HG02870 (cell line): ENCODE data around the gene MAPKAP1.

ENCODE experiments used
- ATAC-seq: cut with Tn5 transposase; IDR thresholded peaks from one replicate; pipeline ENCODE4 v1.9.1; 2021; ENCODE audit warnings: mild to moderate bottlenecking, moderate library complexity; ENCODE audit not compliant: unreplicated experiment

MAPKAP1 gene

DNA sequence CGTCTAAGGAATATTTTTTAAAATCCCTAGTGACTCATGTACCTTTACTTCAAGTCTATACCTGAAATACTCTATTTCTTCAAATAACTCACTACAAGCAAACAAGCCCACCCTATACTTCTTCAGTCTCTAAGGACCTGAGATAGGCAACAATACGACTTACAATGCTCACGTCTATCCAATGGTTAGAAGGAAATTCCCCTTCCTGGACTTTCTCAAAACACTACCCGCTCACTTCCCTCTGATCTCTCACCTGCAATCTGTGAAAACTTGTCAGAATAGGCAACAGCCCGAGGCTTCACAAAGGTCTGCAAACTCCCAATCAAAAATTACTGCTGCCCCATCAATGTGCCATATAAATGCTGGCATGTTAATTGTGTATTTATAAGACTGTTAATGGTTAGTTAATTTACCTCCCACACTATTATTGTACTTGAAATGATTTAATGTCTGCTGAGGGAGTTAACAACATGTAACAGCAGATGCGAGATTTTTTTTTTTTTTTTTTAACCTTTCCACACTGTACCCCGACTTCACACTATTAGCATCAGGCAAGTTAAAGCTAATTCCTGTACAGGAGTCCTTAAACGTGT, 27.3 kb downstream of the MAPKAP1 start:
- no peak for ATAC-seq

DNA sequence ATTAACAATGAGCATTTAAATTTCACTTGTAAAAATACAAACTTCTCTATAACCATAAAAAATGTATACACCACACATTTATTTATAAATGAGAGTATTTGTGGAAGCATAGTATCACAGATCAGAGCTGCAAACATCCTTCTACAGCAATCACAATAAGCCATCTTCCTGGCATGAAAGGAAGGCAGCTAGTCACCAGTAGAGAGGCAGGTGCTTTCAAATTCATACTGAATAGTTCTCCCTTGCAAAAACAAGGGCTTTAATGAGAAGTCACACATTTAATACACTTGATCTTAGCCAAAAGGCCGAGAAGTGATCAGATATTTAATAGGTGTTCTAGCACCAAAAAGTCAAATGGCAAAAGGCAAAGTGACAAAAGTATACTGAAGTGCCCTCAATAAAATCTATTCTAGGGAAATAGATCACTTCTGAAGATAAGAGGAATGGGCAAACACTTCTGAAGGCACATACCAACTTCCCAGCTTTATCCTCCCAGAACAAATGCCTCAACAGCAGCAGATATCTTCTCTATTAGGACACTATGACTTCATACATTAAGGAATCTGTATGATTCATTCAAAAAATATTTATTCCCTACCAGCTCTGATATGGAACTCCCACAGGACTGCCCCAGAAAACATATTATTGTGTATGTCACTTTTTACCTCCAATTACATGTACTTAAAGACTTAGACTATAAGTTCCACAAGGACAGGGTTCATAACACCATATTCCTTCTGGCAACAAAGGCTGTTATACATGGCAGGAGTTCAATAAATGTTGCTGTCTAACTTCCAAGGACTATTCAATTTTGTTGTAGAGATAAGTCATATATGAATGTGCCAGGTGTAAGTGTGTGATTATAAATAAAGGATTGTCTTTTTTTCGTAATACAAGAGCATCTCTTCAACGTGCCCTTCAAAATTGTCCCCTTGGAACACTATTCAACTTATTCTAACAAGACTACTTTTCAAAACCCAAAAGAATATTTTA, 31.7 kb downstream of the MAPKAP1 start:
- ATAC-seq, result no peak

DNA sequence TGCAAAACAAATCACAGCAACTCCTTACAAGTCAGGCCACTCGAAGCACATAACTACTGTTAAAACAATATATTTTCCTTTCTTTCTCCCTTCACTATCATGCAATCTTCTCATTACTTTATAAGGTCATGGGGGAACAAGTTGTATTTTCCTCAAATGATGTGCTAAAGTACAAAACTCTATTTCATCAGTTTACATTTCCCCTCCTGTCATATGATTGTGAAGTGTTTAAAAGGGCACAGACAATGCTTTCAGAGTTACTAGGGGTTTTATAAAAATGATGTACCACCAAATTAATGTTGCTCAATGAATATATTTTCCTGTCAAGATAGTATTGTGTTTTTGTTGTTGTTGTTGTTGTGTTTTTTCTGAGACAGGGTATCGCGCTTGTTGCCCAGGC, 34.1 kb downstream of the MAPKAP1 start:
- no peak for ATAC-seq

DNA sequence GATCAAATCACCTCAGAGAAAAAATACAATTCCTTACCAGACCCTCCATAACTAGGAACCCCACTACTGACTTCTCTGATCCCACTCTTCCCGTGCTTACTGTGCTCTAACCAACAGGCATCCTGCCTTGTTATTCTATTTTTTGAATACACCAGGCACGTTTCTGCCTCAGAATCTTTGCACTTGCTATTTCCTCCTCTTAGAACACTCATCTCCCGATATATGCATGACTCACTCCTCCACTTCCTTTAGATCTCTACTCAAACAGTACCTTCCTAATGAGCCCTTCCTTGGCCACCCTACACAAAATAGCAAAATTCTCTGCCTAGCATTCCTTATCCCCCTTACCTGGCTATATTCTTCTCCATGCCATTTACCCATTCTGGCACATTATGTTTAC, 43.9 kb downstream of the MAPKAP1 start:
- ATAC-seq, result no peak

DNA sequence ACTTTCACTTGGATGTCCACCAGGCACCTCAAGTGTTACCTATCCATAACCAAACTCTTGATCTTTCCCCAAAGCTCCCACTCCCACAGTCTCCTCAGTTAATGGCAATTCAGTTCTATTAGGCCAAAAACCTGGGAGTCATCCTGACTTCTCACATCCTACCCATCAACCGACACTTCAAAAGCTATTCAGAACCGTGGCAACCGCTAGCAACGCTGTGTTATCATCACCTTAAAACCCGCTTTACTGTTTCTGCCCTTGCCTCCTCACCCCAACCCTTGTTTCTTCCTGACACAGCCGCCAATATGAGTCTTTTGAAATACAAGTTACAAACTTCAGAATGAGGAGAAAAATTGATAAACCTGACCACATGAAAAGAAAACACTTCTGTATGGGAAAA, 46.5 kb downstream of the MAPKAP1 start:
- no peak for ATAC-seq

DNA sequence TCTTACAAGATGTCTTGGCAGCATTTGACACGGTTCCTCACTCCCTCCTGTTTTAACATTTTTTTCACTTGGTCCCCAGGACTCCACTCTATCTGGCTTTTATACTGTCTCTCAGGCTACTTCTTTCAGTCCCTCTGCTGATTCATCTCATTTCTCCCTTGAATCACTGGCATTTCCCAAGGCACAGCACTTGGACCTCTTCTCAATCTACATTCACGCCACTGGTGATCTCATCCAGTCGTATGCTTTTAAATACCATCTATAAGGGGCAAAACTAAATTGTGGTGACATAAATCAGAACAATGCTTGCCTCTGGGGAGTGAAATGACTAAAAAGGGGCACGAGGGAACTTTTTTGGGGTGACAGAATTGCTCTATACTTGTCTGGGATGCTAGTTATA, 47.1 kb downstream of the MAPKAP1 start:
- peak; percentile 59 for ATAC-seq

DNA sequence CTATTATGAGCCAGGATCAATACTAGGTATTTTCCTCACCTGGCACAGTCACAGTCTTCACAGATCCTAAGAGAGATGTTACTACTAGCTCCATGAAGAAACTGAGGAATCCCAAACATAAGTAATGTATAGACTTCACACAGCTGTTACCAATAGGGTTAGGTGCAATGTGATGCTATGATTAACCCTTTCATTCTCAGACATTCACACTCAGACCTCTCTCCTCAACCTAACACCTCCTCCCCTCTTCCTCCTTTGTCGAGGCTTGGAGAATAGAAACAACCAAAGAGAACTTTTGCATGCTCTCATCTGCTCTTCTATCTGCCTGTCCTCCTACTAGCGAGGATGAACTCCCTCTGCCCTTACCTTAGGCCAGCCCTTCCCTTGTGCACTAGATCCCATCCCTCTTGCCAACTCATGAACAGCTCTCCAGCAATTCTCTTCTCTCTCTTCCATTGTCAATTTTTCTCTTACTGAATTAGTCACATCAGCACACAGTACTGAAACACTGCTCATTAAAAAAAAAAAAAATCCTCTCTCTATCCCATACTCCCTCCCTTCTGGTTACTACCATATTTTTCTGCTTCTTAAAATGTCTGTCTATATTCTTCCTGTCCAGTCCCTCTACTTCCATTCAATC, 47.7 kb downstream of the MAPKAP1 start:
- peak; percentile 16 for ATAC-seq

DNA sequence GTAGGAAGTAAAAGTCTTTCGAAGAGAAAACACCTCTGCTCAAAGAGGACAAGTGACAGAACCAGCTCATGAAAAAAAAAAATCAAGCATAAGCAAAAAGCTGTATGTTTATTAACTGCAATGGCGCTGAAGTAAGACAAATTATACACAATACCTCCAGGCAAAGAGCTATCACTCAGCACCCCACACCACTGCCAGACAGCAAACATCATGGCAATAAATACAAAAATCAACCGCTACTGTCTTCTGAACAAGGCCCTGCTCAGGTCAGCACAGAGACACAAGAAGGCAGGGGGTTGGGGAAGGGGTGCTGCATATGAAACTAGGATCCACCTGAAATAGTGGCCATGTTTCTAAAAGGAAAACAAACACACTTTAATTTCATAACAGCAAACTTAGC, 50.4 kb downstream of the MAPKAP1 start:
- no peak for ATAC-seq

DNA sequence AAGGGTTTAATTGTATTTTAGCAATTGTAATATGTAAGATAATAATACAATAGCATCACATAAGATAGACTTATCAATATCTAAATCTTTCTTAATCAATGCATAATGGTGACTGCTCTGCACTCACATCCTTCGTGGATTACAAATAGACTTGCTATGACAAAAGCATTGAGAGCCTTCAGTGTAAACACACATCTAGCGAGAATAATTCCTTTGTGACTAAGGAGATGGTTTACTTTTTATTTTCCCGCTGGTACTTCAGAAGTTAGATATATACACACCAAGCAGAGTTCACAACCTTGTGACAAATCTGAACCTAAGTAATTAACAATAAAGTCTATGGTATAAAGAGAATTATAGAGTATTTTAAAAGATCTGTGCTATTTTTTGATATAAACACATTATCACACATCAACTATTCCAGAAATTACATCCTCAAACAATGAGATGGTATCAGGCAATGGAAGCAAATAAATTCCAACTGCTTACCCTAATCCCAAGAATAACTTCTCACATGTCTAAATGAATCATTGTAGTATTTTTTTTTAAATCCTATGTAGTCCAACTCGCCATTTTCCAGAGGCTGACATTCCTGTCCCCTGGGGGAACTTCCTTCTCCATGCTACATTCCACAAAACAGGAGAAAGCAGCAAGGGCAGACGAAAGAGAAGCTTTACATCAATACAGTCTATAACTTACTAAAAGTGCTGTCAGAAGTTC, 51.2 kb downstream of the MAPKAP1 start:
- ATAC-seq, result no peak

DNA sequence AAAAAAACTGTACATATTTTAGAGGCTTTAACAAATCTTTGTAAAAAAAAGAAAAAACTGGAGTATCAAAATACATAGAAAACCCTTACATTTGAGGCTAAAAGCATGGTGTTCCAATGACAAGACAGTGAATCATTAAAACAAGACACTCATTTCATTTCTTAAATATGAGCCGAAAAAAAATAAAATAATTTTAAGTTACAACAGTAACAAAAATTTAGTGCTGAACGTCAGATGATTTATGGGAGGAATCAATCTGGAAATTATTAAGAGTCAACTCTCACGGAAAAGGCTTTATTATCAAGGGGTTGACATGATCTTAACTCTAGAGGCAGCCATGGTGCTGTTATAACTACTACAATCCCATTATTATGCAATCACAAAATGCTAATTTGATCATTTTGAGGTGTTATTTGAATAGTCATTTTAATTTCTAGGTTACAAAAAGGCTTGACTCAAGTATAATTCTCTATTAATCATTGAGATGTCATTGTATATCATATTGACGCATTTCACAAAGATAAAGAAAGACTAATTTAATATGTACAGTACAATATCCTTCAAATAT, 51.9 kb downstream of the MAPKAP1 start:
- no peak for ATAC-seq

DNA sequence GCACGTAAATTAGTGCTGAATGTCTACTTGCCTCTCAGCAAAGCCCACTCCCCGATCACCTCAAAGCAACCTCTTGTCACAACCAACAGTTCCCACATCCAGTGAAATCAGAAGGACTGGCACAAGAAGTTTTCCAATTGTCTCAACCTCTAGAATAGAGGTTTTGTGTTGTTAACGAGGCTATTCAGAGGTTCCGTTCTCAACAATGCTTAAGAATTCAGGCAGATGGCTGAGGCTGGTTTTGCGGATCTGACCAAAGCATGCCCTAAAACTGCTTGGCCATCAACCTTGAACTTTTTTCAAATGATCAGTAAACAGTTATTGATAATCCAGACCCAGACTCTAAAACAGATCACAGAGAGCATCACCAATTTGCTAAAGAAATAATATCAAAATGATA, 52.9 kb downstream of the MAPKAP1 start:
- no peak for ATAC-seq

DNA sequence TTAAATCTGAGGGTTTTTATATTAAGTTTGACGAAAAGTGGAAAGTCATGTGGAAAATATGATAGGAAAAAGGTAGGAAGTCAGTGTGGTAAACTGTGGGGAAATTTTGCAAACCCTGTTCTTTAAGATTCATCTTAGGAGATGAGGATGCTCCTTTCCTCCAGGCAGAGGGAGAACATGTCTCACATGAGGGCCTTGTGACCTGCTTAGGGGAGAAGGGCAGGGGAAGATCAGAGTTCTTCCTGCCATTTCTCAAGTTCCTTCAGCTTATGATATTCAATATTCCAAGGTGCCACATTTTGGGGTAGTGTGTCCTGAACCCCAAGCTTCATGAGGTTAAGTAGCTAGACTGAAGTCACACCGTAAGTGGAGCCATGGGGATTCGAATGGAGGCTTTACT, 53.7 kb downstream of the MAPKAP1 start:
- no peak for ATAC-seq

DNA sequence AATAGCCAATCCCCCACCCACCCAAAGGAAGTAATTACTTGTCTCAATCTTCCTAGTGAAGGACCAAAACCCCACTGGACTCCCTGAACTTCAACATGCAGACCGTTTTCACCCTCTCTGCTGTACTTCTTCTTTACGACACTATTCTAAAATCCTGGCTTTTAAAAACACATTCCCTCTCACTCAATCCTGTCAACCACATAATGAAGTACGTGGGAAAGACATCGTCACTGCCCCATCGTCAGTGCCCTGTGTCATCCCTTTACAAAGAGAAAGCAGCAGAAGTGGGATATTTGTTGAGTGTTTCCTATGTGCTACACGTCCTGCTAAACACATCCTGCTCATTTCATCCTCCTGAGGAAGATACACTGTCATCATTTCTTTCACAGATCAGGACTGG, 54.2 kb downstream of the MAPKAP1 start:
- no peak for ATAC-seq

DNA sequence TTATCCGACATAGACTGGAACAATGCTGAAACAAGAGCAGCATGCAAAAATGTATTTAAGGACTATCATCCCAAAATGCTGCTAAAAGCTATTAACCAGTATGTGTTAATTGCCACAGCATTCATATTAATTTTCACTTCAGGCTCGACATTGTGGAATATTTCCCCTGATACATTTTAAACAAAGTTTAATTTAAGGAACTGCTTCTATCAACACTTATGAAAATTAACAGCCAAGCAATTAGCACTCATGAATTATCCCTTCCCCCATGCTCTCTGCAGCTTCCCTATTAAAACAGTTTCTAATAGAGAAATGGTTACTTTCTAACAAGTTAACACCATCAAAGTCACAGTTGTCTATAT, 54.8 kb downstream of the MAPKAP1 start:
- no peak for ATAC-seq

DNA sequence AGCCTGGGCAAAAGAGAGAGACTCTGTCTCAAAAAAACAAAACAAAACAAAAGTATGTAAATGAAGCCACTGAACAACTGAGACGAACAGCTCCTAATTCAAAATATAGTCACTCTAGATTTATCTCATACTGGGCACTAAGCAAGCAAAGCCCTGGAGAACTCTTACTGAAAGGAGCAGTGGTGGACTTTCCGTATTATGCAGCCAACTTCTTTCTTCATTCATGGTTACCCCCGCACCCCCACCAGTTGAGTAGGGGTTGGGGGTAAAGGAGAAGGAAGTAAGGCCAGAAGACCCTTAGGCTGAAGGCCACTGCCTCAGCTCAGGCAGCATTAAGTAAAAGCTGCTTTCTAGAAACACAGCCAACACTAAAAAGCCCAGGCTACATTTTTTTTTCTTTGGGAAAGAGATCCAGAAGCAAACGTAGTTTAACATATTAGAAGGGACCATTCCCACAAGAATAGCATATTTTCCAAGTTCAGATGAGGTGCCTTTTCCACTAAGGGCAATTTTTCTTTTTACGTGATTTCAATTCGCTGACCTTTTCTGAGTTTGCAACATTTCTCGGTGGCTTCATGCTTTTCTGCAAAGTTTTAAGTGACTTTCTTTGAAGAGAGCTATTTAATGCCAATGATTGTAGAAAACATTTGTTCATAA, 55.3 kb downstream of the MAPKAP1 start:
- ATAC-seq, result no peak

DNA sequence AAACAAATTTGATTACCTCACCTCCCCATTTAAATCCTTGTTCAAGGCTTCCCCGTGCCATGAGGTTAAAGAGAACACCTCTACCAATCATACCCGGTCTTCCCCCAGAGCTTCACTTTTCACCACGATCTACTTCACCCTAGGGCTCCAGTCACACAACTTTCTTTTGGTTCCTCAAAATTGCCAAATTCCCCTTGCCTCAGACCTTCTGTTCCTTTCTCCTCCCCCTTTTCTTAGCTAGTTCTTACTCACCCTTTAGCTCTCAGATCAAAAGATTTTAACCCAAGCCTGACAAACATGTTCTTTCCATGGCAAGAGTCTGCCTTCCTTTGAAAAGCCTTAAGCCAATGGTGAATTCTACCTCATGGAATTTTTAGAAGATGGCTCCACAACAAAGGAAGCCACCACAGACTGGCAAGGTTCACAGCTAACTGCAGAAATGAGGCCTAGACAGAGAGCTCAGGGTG, 56.7 kb downstream of the MAPKAP1 start:
- peak; percentile 79 for ATAC-seq

DNA sequence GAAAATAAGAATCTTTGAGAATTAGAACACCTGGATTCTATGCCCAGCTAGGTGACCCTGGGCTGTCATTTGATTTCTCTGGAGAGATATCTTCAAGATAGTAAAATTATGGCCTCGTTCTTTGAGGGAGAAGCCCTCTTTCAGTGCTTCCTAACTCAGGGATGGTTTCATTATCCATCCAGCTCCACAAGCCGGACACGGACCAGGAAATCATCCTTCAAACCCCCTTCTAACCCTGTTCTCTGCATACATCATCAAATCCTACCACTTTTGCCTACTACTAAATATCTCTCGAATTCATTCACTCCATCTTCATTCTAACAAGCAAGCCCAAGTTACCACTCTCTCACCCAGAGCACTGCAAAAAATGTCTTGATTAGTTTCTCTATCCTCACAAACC, 57.2 kb downstream of the MAPKAP1 start:
- no peak for ATAC-seq

DNA sequence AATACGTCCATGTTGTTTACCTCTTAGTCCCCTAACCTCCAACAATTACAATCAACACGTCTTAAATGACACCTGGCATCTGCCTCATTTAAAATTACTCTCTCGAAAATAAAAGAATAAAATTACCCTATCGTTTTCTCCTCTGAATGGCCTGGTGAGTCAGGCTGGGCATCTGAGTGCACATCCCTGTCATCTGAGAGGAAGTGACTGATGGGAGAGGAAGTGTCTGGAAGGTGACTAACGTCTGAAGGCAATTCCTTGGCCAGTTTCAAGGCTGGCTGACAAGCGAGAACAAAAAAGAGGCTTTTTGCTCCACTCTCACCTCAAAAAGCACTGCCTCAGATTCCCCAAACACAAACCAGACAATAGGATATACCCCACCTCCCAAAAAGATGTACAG, 57.7 kb downstream of the MAPKAP1 start:
- no peak for ATAC-seq

DNA sequence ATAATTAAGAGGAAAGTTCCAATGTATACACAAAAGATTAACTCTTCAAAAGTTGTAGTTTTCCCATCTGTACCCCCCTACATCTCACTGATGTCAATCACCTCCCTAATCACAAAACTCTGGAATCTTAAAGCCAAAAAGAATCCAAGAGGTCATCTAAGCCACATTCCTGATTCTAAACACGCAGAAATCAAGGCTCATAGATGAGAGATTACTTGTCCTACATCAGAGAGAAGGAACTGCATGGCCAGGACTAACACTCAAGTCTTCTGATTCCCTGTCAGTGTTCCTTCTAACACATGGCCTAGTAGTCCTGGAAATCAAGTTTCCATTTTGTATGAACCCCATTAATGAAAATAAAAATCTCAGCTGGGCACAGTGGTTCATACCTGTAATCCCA, 58.7 kb downstream of the MAPKAP1 start:
- no peak for ATAC-seq

DNA sequence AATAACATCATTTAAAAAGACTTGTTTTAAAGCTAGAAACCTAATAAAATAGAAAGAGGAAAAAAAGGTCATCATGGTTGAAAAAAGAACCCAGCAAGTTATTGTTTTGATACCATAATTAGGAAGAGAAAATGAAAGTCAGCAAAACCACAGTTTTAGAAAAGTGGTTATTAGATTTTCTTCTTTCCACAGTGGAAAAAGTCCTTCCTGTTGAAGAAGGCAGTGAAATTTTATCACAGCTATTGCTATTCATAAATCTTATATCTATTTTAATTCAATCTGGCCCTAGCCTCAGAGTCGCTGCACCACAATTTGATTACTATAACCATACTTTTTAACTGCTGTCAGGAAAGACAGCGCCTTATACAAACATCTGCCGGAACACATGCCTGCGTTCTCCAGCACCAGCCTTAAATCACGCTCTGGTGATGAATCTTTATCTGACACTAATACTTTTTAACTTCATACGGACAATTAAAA, 60.3 kb downstream of the MAPKAP1 start:
- no peak for ATAC-seq
